Measurements from ENCODE around the gene TRIOBP.

GRCh38 chr22:37739035-37739434 lies 42.2 kb downstream of the TRIOBP start:
- TF ChIP-seq POLR2A (IDR thresholded peaks at IDR 0.05; ENCODE audit: low read depth, low read length), result no peak
- no peak for TF ChIP-seq POU2F2 (IDR thresholded peaks at IDR 0.05; ENCODE audit: low read depth, low read length)
- TF ChIP-seq SPI1 (IDR thresholded peaks at IDR 0.05; ENCODE audit: low read depth, low read length), result no peak
- no peak for TF ChIP-seq POLR2AphosphoS5 (IDR thresholded peaks at IDR 0.05; ENCODE audit: low read depth, low read length)
- TF ChIP-seq TAF1 (IDR thresholded peaks at IDR 0.05; ENCODE audit: low read depth, low read length), result no peak
